HG02759 (cell line): ENCODE results near the gene CHP2.
A peak's percentile ranks its signal among the peaks of the same experiment; 100 is the strongest.

Experiments
- ATAC-seq: cut with Tn5 transposase; IDR thresholded peaks from one replicate; pipeline ENCODE4 v1.9.1; 2021; ENCODE audit warnings: mild to moderate bottlenecking, moderate library complexity; ENCODE audit not compliant: unreplicated experiment

The CHP2 gene

GRCh38 chr16:23803591-23804123 is 48.8 kb downstream of the CHP2 start:
- peak; percentile 64 for ATAC-seq

GRCh38 chr16:23807028-23807427 is 52.2 kb downstream of the CHP2 start:
- no peak for ATAC-seq
